Embryonic facial prominence (tissue), 1 donor: ENCODE data around the gene CDH11.
A peak's percentile ranks its signal among the peaks of the same experiment; 100 is the strongest.

ENCODE experiments used
- DNase-seq: peaks from one replicate; pipeline ENCODE4 v3.0.0-alpha.2; 2016; ENCODE audit errors: extremely low spot score

CDH11 gene

GRCh38 chr16:65121870-65122723 lies at the start of gene CDH11:
TSS of gene CDH11 (minus strand) at chr16:65122063. CDS start at chr16:65004869, 117,194 bp downstream.
- DNase-seq: peak; percentile 77

- no peak for DNase-seq
These were observed 32.5 kb upstream of the CDH11 start for GRCh38 chr16:65154321-65154720.

- no peak for DNase-seq
These were observed 31.7 kb upstream of the CDH11 start for GRCh38 chr16:65153365-65154105.

- DNase-seq: no peak
These were observed 26.9 kb upstream of the CDH11 start for GRCh38 chr16:65148804-65149203.

GRCh38 chr16:65142276-65142675 lies 20.4 kb upstream of the CDH11 start:
- DNase-seq: no peak

GRCh38 chr16:65136681-65137080 lies 14.8 kb upstream of the CDH11 start:
- DNase-seq: no peak

- DNase-seq: no peak
These were observed 5.2 kb upstream of the CDH11 start for GRCh38 chr16:65126845-65127624.

- DNase-seq: no peak
These were observed 4.0 kb upstream of the CDH11 start for GRCh38 chr16:65125871-65126270.

- no peak for DNase-seq
These were observed 3.5 kb upstream of the CDH11 start for GRCh38 chr16:65125322-65125721.

- no peak for DNase-seq
These were observed 2.7 kb upstream of the CDH11 start for GRCh38 chr16:65124596-65124995.

GRCh38 chr16:65124212-65124548 lies 2.3 kb upstream of the CDH11 start:
- no peak for DNase-seq

GRCh38 chr16:65123396-65124211 lies 1.7 kb upstream of the CDH11 start:
- DNase-seq: no peak

GRCh38 chr16:65122724-65123395 lies 997 bp upstream of the CDH11 start:
- DNase-seq: peak; percentile 63

- no peak for DNase-seq
These were observed 787 bp downstream of the CDH11 start for GRCh38 chr16:65120831-65121721.

GRCh38 chr16:65120461-65120830 lies 1.4 kb downstream of the CDH11 start:
- no peak for DNase-seq

- DNase-seq: no peak
These were observed 1.9 kb downstream of the CDH11 start for GRCh38 chr16:65119901-65120401.

- no peak for DNase-seq
These were observed 2.4 kb downstream of the CDH11 start for GRCh38 chr16:65119435-65119834.

GRCh38 chr16:65118871-65119270 lies 3.0 kb downstream of the CDH11 start:
- DNase-seq: no peak

- DNase-seq: peak; percentile 81
These were observed 3.9 kb downstream of the CDH11 start for GRCh38 chr16:65117811-65118448.
